Activated CD4-positive, alpha-beta T cell treated with anti-CD3 and anti-CD28 coated beads, Interleukin-2, amount 50 U/mL, for 16 hours (primary cell): Measurements from ENCODE around the gene DCLK1.

Source experiments
- DNase-seq: peaks from one replicate; pipeline ENCODE4 v3.0.0-alpha.2; 2020

DCLK1 gene

DNA sequence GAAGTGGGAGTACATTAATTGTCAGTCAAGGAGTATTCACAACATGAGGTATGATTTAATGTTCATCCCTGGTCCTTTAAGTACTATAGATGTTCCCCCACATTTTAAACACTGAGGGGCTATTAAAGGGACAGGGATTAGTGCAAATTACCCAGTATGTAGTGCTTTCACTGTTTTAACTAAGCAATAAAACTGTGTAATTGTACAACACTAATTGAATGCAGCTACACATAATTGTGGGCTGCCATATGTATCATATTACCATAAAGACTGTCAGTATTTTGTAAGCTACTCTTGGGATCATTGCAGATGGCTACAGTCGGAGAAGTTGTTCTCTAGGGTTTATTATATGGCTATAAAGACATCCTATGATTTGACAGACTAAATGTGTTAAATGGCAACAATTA, 316.6 kb downstream of the DCLK1 start:
- no peak for DNase-seq

GRCh38 chr13:35812736-35813135, 318.4 kb downstream of the DCLK1 start:
- no peak for DNase-seq

GRCh38 chr13:35810321-35810720, 320.9 kb downstream of the DCLK1 start:
- no peak for DNase-seq

- DNase-seq = no peak
Measured at GRCh38 chr13:35808846-35809245, 322.3 kb downstream of the DCLK1 start.

DNA sequence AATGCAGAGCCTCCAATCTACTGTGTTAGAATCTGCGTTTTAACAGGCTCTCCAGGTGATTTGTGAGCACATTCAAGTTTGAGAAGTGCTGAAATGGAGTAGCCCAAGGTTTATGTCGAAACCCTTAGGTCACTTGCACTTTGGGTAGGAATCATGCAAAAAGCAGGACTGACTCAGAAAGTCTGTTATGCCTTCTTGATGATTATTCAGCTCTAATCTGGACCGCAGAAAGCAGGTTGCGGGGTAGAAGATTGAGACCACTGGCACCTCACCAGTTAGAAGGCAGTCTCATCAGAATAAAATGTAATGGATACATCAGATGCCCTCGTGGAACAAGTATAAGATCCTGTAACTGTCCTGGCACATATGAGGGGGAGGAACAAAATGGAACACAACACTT, 326.3 kb downstream of the DCLK1 start:
- no peak for DNase-seq

DNA sequence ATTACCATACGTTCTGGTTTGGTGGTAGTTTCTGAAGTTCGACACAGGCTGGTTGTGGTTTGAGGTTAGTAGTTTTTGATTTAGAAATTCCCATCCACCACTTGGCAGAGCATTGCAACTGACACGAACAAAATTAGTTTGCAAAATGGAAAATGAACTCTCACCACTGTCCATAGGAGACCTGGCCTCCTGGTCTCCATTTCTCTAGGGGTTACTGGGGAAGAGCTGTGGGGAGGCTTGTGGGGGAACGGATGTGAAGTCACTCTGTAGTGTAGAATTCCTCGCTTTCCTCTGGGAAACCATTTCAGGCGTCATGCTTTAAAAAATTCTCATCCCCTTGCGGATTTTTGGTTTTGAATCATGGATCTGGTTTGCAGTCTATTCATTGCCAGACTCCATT, 333.2 kb downstream of the DCLK1 start:
- no peak for DNase-seq

DNA sequence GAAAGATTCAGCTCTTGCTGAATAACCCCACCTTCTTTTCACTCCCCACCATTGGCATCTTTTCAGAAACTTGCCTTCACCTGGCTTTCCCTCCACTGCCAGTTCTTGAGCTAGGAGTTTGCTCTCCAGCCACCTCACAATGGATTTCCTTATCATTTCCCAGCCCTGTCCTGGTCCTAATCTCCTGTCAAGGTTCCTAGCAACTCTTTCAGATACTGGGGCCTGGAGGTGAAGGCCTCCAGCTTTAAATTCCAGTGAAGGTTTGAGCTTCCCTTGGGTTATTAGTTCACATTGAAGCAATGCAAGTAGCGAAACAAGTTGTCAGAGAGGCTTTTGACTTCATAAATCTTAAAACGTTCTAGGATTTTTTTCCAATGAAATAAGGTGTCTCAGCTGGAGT, 333.9 kb downstream of the DCLK1 start:
- DNase-seq = no peak

DNA sequence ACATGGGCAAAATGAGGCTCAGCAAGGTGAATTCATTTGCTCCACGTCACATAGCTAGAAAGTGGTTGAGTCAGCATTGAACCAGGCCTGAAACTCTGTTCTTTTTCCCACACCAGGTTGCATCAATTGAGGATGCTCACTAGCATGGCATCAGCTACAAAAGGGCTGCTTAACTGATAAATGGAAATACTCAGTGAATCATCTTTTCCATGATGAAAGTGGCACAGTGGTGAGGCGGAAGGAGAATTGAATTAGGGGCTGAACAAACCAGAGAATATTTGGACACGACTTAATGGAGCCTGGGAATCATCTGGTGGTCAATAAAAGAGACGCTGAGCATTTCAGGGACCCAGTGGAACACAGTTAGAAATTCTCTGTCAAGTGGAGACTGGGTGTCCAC, 334.6 kb downstream of the DCLK1 start:
- no peak for DNase-seq

DNA sequence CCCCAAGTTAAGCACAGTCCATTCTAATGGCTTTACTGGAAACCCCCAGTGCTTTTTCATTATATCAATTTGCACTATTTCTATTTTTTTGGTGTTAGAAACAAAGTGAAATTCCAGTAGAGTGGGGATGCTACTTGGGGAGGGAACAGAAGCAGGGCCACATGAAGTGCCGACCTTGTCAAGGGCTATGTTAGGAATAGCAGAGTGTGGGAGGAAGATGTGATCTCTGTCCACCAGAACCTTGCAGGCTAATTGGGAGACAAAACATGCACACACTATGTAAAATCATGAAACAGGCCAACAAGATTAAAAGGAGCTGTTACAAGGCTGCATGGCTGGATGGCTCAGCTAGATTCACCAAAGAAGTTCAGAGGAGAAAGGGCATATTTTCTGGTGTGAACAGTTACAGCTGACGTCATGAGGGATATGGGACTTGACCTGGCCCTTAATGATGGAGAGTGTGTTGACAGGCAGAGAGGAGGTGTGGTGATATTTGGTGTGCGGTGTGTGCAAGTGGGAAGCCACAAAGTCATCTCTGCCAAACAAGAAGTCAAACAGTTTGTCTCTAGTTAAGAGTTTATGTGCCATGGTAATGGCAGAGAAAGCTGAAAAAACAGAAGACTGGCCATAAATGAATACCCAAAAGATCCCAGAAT, 336.3 kb downstream of the DCLK1 start:
- DNase-seq = no peak

GRCh38 chr13:35793823-35794222, 337.4 kb downstream of the DCLK1 start:
- DNase-seq = no peak

DNA sequence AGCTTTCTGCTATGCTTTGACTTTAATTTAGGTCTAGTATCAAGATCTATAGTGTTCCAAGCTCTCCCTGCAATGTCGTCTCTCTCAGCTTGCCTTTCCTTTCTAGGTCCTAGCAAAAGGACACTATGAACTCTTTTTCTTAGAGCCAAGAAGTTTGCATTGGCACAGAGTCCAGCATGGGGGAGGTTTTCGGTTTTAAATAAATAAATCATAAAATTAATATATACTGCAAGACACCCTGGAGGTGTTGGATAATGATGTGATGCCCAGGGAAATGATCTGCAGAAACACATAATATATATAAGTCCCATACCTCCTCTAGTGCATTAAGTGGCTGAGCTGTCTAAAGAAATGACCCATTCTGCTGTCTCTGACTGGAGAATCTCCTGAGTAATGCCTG, 338.3 kb downstream of the DCLK1 start:
- no peak for DNase-seq

GRCh38 chr13:35792021-35792420, 339.2 kb downstream of the DCLK1 start:
- DNase-seq = no peak

DNA sequence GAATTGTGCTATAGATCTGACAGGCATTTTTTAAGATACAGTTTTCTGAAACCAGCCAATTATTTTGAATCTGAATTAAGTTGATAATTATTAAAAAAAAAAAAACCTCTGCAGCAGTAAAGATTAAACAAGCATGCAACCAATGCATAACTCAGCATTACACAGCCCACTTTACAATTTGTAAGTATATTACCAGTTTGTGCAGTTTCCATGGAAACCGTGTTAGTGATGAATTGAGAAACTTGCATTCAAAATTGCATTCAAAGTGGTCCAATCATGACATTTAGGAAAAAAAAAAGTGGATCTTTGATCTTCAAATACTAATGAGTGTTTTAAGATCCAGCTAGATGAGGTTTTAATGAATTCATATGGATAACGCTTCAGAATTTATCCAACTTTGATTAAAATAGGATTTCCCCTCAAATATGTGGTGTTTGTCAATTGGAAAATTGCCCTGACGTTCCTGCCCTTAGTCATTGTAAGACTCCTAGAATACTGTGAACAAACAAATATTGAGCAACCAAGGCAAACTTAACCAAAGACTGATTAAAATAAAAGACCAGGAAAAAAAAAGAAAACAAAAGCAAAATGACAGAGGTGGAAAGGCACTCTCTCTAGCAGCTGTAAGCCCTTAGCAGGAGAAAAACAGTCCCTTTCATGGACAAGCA, 339.9 kb downstream of the DCLK1 start:
- DNase-seq = no peak

DNA sequence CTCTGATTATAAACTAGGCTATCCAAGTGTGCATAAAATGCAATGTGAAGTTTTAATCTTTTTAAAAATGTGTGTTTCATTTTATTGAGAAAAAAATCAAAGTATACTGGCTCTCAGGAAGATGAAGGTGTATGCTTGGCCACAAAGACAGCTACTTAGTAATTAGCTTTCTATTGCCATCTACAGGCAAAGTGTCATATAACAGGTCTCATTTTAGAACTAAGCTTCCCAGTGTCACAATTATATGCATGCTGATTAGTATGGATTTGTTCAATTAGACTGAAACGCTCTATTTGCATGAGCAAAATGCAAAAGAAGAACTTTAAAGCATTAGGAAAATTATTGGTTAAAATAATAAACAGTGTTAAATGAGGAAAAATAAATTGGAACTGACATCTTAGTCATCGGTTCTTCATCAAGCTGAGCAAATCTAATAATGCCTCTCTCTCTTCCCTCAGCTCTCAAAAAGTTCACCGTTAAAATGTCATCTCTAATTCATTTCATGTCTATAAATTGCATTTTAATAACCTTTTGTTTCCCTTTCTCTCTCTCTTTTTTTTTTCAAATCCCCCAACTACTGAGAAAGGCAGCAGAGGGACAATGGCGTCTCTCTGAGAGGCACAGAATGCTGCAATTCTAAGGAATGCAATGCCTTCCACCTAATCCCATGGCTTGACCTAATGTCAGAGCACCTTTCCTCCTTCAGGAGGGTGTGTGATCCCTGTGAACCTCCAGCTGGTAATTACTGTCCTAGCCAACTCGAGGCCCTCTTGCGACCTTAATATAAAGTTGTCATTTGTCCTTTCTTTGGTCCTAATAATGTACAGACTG, 341.6 kb downstream of the DCLK1 start:
- peak; percentile 5 for DNase-seq

- DNase-seq = no peak
Measured at GRCh38 chr13:35787937-35788336, 343.2 kb downstream of the DCLK1 start.

DNA sequence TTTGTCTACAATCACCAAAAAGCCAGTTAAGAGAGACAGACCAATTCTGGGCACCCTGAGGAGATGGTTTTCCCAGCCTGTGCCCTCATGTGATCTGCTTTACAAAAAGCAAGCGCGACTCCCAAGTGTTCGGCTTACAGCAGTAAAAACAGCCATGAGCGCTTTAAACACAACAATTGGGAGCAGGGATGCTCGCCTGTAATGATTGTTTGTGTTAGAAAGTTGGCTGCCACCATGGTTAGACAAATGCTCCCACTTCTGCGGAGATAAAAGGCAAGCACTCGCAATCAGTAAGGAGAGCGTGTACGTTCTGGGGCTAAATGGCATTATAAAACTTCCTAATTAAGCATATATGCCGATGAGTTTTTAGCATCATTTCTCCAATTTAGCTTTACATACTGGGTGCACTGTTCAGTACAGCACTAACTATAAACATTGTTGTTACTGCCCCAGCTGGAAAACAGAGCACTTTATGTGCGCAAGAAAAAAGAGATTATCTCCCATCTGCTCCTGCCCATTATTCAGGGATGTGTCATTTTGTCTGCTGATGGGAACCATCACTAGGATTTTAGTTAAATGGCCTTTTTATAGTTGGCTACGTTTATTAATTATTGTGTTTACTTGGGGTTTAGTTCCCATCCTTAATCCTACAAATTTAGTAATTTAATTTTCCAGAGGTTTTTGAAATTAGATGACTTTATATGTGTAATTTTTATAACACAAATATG, 345.4 kb downstream of the DCLK1 start:
- DNase-seq = no peak

DNA sequence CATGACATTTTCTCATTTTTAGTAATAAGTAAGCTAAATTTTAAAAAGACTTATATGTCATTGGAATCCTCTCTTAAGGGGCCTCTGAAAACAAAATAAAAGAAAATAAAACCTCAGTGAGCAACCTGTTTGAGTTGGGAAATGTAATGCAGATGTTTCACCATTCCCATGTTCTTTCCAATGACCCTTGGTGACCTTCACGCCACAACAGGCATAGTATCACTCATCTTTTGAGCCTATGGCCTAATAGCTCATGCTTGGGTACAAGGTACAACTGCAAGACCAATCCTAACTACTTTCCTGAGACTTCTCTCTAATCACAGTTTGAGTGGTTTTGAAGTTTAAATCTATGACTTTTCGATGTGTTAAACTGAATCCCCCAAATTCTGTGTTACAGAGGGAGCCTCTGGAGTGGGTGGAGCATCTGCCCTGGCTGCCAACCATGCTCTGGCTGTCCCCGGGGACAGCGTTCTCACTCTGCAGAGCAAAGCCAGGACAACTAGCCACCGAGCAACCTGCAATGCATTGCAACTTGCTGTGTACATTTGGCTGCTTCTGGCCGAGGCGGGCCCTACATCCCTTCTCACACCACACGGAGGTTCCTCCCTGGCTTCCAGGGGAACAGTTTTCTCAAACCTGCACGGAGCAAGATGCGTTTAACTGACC, 346.8 kb downstream of the DCLK1 start:
- no peak for DNase-seq

DNA sequence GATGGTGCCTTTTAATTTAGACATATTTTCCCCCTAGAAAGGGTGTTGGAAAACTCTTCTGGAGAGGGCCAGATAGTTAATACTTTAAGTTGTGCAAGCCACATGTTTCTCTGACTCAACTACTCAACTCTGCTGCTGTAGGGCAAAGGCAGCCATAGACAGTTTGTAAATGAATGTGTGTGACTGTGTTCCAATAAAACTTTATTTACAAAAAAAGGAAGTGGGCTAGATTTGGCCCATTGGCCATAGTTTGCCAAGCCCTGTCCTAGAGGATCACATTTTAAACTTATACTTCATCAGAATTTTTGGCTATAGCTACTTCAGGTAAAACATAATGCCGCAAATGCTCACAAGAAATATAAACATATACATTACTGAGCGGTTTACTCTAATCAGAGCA, 348.4 kb downstream of the DCLK1 start:
- DNase-seq = no peak

GRCh38 chr13:35781036-35782000, 349.9 kb downstream of the DCLK1 start:
- DNase-seq = no peak

GRCh38 chr13:35780613-35781012, 350.6 kb downstream of the DCLK1 start:
- no peak for DNase-seq

- no peak for DNase-seq
Measured at GRCh38 chr13:35771898-35772297, 359.3 kb downstream of the DCLK1 start.
